ENCODE results near the gene SELP. TPM values are rescaled to one million over a fixed set of nuclear protein-coding genes. Genes with fewer than 3 reads are reported as not detected.
A peak's percentile ranks its signal among the peaks of the same experiment; 100 is the strongest.

SELP gene
- total RNA-seq, 1 experiment from 2014 or later, result not detected

DNA sequence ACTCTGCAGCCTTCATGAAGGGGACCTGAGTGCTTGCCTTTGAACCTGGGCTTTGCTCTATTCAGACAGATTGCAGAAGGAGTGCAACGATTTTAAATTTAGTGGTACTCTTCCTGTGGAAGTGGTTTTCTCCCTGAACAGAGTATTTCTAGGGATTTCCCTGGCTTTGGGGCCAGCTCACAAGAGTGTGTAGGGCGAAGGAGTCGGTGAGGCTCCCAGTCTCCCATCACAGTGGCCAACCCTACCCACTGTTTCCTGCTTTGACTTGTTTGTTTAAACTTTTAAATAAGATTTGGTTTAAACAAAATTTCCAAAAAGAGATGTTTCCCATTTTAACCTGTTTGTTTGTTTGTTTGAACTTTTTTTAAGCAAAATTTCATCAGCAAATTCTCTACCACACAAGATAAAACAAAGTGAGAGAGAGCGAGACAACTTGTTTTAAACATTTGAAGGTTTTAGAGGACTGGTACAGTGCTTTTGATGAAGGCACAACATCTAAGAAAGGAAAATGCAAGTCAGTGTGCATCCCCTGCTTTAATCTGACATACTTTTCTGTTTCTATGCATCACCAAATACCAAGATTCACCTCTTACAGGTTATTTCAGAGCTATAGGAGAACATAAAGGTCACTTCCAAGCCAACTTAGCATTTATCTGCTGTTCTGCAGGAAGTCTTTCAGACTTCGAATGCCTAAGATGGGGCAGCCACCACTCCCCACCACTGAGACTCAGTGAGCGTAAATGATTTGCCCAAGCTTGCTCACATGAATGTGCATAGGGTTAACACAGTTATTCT, 6.6 kb downstream of the SELP start:
- DNase-seq (ENCODE audit: extremely low read depth, low read depth), result no peak

DNA sequence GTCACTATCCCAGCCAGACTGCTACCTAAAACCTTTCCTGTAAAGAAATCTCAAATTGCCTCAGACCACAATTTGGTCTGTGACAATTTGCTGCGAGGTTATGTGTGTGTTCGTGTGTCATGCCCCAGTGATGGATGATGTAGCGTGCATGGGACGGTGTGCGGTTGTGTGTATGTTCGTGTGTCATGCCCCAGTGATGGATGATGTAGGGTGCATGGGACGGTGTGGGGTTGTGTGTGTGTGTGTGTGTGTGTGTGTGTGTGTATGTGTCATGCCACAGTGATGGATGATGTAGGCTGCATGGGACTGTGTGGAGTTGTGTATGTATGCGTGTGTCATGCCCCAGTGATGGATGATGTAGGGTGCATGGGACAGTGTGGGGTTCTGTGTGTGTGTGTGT, 9.4 kb downstream of the SELP start:
- no peak for DNase-seq (ENCODE audit: extremely low read depth, low read depth)

DNA sequence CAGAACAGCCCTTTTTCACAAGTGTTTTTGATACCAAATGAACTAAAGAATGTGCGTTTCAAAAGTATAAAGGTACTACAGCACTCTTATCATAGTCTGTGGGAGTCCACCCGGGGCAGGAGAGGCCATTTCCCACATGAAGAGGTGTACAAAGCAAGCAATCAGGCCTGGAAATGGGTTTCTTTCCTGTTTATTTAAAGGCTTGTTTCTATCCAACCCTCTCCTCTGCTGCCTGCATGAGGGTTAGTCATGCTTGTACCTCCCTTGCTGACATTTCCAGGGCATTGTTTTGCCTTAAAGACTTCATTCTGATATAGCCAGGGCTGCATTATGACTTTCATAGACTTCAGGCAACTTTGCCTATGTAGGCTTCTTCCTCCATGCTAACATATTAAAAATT, 11.6 kb downstream of the SELP start:
- no peak for DNase-seq (ENCODE audit: extremely low read depth, low read depth)

DNA sequence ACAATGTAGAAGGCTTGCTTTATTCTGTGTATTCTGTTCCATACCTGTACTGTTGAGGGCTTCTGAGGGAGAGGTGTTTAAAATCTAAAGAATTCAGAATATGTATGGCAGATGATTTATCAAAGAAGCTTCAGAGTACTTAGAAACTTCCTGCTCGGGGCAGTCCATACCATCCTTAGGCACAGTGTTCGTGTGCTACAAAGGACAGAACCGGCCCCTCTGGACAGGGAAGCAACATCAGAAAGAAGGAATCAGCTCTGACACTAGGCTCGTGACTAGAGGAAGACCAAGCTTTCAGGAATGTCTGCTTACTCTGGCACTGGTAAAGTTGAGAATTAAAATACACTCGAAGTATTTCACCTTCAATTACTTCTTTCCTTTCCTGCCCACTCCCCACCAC, 14.1 kb downstream of the SELP start:
- DNase-seq (ENCODE audit: extremely low read depth, low read depth), result no peak

DNA sequence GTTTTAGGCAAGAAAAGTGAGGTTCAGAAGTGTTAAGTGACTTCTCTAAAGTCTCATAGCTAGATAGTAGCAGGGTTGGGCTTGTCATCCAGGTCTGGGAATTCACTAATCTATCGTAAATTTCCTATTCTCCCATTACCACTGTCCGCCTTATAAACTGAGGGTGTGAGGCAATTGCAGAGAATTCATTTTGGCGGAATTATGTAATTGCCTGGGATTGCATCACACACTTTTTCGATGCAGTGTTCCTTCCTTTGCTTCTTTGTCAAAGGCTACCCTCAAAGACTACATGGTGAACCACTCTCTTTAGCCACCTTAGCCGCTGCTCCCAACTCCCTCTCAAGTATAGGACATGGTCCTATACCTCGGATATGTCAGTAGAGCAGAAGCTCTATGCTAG, 19.1 kb downstream of the SELP start:
- no peak for DNase-seq (ENCODE audit: extremely low read depth, low read depth)

DNA sequence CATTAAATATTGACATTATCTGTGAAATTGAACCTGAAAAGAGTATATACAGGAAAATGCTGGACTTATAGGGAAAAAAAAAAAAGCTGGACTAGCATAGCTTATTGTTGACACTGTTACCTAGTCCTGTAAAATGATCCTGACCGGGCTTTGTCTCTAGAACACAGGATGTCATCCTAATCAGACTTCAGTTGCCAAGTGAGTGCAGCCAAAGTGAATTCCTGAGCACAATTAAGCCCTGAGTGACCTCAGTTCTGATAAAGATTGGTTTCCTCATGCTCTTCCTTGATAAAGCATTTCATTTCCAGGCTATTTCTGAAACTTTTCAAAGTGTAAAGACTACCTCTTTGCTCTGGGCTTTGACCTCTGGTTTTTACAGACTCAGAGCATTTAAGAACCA, 19.8 kb downstream of the SELP start:
- no peak for DNase-seq (ENCODE audit: extremely low read depth, low read depth)

DNA sequence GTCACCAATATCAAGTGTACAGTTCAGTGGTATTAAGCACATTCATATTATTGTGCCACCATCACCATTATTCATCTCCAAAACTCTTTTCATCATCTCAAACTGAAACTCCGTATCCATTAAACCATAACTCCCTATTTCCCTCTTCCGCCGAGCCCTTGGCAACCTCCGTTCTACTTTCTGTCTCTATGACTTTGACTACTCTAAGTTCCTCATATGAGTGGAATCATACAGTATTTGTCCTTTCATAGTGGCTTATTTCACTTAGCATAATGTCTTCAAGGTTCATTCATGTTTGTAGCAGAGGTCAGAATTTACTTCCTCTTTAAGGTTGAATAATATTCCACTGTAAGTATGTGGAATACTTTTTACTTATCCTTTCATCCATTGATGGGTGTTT, 21.7 kb downstream of the SELP start:
- no peak for DNase-seq (ENCODE audit: extremely low read depth, low read depth)

DNA sequence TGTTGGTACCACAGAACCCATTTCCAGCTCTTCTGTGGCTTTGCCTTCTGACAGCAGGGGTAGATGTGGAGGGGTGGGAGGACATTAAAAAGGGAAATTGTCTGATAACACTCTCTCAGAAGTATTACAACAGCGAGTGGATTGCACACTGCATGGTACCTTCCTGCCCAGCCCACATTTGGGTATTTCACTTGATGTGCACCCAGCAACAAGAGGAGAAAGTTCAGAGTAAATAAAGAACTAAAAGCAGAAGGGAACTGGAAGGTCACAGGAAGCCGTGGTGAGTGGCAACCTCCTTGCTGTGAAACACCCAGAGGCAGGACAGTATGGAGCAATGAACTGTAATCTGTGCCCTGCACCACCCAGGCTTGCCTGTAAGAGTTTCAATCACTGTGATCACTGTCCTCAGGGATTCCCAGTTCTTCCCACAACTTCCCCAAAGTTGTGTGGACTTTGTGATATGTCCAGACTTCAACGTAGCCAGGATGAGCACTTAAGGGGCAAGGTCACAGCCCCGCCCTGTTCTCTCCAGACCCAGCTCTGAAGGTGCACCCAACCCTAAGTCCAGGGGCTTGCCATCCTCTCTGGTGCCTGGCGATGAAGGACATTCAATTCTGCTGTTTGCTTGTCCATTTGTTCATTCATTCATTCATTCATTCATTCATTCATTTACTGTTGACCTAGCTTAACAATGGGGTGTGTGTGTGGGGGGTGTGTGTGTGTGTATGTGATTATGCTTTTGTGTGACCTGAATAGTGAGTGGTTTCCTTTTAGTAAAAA, 25.0 kb downstream of the SELP start:
- no peak for DNase-seq (ENCODE audit: extremely low read depth, low read depth)

DNA sequence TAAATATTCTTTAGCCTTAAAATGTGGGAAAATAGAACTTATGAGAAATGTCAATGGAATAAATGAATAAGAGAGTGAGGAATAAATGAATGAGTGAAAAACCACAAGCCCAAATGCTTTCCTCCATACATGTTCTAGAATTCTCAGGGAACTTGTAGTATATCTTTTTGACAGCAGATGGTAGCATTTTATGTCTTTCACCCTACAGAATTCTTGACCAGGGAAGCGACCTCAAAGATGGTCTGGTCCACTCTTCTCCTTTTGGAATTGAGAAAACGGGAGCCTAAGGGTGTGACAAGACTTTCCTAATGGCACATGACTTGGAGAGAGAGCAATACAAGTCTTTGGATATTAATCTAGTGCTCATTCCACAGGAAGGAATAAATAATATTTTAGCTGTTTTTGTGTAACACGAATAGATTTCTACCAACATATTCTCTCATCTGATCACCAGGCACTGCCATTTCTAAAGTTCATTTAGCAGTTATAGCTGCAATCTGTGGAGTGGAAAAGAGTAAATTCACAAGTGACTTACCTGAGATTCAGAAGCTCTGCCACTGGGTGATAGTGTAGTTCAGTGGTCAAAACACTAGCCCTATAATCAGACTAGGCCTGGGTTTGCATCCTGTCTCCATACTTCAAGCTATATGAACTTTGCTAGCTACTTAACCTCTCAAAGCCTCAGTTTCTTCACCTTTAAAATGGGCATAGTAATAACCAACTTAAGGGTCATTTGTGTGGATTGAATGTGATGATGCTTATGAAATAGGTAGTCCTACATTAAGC, 28.6 kb downstream of the SELP start:
- DNase-seq (ENCODE audit: extremely low read depth, low read depth), result peak; percentile 29

DNA sequence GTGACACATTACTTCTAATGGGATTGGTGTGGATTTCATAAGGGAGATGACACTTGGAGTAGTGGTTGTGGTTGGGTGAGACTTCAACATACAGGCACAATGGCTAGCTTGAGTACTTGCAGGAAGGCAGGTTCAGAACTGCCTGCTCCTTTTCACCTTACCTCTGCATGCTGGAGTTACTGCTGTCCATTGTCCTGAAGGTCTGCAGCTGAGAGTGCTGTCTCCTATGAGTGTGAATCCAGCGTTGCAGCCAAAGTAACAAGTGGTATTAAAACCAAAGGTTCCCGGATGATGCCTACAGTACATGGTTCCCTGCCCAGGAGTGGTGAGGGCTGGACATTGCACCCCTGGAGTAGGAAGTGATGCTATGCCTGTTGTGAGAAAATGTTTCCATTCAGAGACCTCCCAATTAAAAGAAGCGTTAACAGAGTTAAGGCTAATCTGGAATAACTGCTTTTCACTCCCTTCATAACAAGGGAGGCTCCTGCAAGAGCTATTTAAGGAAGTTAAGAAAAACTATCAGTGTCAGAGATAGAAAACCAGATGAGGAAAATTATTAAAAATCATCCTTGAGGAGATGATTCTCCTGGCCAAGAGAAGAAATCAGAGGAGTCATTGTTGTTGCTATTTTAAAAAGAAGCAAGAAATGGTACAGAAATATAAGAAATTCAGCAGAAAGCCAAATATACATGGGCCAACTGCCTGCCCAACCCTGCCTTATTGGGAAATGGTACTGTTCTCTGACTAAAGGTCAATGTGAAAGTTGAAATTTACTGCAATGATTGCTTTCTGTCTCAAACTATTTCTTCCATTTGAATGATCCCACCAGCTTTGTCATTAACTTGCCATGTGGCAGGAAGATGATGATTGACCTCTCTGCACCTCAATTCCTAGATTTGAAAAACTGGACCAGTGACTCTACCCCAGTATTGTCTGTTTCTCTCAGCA, 33.9 kb downstream of the SELP start:
- no peak for DNase-seq (ENCODE audit: extremely low read depth, low read depth)

DNA sequence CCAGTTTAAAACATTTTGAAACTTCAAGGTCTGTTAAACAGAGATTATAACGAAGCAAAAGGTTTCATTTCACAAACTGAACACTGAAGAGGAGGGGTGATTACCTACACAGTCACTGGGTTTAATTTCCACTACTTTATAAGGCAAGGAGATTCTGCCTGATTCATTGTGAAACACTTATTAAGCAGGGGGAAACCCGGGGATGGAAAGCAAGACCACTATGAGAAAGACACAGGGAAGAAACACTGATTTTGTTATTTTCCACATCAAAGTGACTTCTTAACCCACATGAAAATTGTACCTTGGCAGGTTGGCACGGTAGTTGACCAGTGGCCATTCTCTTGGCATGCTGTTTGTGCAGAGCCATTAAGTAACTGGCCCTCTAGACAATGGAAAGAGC, 35.5 kb downstream of the SELP start:
- DNase-seq (ENCODE audit: extremely low read depth, low read depth), result no peak

DNA sequence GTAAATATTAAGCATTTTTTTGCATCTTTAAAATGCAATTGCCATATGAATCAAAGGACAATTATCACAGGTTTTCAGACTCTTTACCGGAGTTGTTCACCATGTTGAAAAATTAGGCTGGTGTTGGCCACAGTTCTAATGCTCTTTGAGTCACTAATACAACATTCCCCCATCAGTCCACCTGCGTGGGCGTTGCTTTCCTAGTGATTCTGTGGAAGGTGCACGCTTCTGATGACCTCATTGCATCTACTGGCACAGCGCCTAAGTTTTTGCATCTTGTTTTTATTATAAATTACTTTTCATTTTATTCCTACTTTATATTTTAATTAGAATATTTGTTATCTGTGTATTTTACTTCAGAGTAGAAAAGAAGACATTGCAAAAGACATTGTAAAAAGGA, 39.0 kb downstream of the SELP start:
- DNase-seq (ENCODE audit: extremely low read depth, low read depth), result no peak

DNA sequence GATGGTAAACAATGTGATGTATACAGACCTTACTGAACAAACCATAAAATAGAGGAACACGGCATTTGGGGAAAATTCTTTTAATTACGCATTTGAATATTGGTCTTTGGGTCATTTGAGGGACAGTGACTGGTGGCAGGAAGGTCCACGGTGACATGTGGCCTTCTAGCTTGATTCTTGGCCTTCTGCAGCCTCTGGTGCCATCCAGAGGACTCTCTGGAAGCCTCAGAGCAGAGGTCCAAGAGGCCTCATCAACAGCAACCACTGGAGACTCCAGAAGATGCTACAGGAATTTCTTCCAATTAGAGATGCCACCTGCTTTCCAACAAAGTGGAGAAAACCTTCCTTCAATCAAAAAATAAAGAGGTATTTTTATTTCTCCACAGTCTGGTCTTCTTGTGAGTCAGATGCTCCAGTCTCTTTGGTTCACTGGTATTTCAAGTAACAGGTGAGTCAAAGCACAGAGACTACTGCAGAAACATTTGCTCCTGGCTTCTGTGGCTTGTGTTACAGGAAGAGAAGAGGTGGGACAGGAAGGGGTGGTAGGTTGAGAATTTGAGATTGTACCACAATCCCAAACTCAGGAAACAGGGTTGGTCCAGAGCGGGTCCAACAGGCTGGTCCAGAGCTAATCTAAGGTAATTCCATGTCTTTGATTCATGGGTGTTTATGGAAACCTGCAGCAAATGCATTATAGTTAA, 41.0 kb downstream of the SELP start:
- no peak for DNase-seq (ENCODE audit: extremely low read depth, low read depth)

DNA sequence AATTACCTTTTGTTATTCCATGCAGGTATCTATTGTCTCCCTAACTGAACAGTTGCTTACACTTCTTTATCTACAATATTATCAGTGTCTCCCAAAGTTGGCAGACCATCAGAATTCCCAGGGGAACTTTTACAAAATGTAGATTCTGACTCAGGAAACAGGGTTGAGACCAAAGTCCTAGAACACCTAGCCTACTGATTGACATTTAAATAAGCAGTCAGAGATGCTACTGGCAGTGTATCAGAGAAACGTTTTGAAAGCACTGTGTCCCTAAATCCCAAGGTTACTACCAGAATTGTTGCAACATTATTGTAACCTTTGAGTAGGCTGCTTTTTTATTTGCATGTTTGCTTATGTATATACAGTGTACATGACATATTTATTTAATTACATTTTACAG, 41.8 kb downstream of the SELP start:
- no peak for DNase-seq (ENCODE audit: extremely low read depth, low read depth)

DNA sequence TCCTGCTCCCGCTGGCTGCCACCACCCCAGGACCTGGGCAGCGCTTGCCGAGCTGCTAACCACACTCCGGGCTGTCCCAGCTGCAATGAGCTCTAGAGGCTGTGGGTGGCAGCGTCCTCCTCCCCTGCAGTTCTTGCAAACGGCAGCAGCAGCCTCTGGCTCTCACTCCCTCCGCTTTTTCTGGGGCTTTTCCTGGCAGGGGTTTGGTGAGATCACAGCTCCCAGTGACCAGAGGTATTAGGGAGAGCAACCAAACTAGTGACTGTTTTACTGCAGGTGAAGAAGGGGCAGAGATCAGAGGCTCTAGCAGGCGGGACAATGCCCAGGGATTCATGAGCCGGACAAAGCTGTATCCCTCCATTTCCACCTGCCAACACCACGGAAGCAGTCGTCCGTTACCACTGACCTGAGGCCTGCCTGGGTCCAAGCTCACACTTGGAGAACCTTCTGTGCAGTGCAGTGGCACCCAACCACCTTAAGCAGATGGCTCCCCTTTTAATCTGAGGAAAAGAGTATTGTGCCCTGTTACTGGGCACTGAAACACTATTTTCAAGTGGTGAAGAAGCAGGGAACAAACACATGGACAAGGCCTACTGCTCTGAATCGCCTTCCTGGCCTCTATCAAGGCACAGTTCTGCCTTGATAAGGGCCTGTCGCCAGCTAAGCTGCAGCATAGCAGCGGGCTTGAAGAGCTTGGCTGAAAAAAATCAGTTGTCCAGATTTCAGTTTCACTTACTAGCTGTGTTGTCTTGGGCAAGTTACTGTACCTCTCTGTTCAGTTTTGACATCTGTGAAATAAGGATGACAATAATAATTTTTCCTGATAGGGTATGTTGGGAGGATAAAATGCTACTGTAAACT, 43.3 kb downstream of the SELP start, which contains the start of gene F5:
TSS of gene F5 (minus strand) at position 87 of the 861 bp plus-strand sequence. CDS start 95 bp downstream, outside the sequence.
- DNase-seq (ENCODE audit: extremely low read depth, low read depth), result peak; percentile 54

DNA sequence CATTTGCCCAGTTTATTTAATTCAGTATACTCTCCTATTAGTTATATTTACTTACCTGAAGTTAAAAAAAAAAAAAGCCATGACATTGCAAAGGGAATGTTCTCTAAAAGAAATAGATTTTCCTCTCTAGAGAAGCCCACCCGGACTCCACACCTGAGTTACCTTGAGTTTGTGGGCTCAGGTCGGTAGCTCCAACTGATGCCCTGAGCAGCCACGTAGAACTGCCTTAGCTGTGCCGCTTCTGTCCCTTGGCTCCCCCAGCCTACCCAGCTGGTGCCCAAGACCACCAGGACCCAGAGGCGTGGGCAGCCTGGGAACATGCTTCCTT, 43.9 kb downstream of the SELP start:
- DNase-seq (ENCODE audit: extremely low read depth, low read depth), result no peak

DNA sequence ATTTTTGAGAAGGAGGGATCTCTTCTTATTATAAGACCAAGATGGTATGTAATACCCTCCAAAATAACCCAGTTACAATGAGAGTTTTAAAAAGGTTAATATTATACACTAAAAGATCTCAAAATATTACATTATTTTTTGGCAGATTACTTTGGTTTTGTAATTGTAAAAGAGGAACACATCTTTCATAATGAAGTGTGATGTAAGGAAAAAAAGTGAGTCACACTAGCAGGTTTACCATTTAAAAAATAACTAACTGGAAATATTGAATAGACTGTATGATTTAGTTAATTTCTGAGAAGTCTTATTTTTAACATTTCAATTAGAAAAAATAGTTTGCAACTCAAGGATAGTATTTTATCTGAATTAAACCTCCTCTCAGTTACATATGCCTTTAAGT, 44.7 kb downstream of the SELP start:
- DNase-seq (ENCODE audit: extremely low read depth, low read depth), result no peak

DNA sequence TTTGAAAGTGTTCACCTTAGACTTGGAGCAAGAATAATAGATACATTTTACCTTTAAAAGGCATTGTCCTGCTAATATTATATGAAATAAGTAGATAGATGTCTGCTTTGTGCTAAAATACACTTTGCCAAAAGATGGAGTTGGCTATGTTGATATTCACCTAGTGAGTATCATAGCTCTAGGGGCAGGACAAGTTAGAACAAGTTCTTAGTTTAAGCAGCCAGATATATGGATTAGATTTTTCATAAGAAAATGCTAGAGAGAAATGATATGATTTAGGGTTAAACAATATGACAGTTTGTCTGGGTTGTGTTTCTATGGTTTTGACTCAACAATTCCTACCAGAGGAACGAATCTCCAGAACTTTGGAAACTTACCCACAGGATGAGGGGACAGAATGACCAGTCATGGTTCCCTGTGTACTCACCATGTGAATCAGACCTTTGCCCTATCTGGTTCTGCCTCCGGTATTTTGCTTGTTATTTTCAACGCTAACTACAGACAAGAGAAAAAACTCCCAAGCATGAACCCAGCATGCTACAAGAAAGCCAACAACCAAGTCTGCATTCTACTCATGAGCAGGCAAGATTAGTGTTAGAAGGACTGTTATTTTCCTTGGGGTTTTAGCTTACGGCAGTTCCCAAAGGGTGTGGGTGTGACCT, 45.3 kb downstream of the SELP start:
- no peak for DNase-seq (ENCODE audit: extremely low read depth, low read depth)

Data from NCI-H460 (cell line).